Activated T-cell treated with anti-CD3 and anti-CD28 coated beads, Interleukin-2, amount 50 U/mL, for 4 hours (primary cell): ENCODE measurements around the gene ARSB. TPM values are rescaled to one million over a fixed set of nuclear protein-coding genes. Genes with fewer than 3 reads are reported as not detected.

Experiments
- ATAC-seq, 2 donors: fragments of 200-7000 bp; cut with Tn5 transposase; one replicate each; pipeline ENCODE4 v1.10.0; 2021
- DNase-seq: peaks from one replicate; pipeline ENCODE4 v3.0.0-alpha.2; 2020
- H3K27me3 Mint-ChIP-seq: one replicate; pipeline ENCODE4 v1.8.0; 2021; ENCODE audit warnings: low read depth, mixed read lengths
- H3K36me3 Mint-ChIP-seq: one replicate; pipeline ENCODE4 v1.8.0; 2022; ENCODE audit warnings: mixed read lengths; ENCODE audit not compliant: insufficient read depth
- H3K4me1 Mint-ChIP-seq: one replicate; pipeline ENCODE4 v1.8.0; 2021; ENCODE audit warnings: low read depth, mixed read lengths
- H3K4me3 Mint-ChIP-seq: one replicate; pipeline ENCODE4 v1.8.0; 2021; ENCODE audit warnings: mild to moderate bottlenecking, moderate library complexity, mixed read lengths
- H3K9me3 Mint-ChIP-seq: one replicate; pipeline ENCODE4 v1.8.0; 2021; ENCODE audit warnings: mixed read lengths
- total RNA-seq, 3 donors: library from RNA; stranded (reverse); gene quantifications; one replicate each; pipeline ENCODE4 v1.2.1, GENCODE V29; 2021

Gene ARSB
- total RNA-seq, 3 donors from 2014 or later, result 9.4 to 12.7 (median 11.0) TPM

GRCh38 chr5:78835176-78835575 is 149.9 kb downstream of the ARSB start:
- ATAC-seq (no peak), DNase-seq (no peak)
- H3K27me3 Mint-ChIP-seq, result no peaks in the 10 kb centered on the region
- H3K4me1 Mint-ChIP-seq, result no peaks in the 10 kb centered on the region
- H3K4me3 Mint-ChIP-seq, result no peak overlapping the region
- H3K9me3 Mint-ChIP-seq, result no peaks in the 10 kb centered on the region
- H3K36me3 Mint-ChIP-seq, result peaks cover 38% of the 10 kb centered on the region

DNA sequence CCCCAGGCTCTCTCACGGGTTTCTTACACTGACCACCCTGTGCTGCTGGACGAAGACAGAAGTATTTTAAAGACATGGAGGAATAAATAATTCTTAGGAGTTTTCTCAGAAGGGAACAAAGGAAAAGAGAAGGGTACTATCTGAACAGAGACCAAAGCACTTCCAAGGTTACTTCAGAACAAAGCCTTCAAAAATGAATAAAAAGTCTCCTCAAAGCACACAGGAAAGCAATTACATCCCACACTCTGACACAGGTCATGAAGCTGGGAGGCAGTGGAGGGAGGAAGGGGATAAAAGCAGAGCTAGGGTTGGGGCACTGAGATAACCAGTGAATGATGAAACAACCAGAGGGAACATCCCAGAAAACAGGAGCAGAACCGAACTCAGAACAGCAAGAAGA is 151.8 kb downstream of the ARSB start:
- Mint-ChIP-seq H3K4me1 (peaks cover 1% of the 10 kb centered on the region), H3K36me3 (peaks cover 36% of the 10 kb centered on the region), H3K4me3 (no peak overlapping the region), H3K27me3 (no peaks in the 10 kb centered on the region), H3K9me3 (no peaks in the 10 kb centered on the region)
- DNase-seq (no peak), ATAC-seq (no peak)

GRCh38 chr5:78830528-78831046 is 154.5 kb downstream of the ARSB start:
- DNase-seq (no peak), ATAC-seq (no peak)
- no peaks in the 10 kb centered on the region for H3K27me3 Mint-ChIP-seq
- no peaks in the 10 kb centered on the region for H3K9me3 Mint-ChIP-seq
- H3K4me3 Mint-ChIP-seq, result no peak overlapping the region
- peaks cover 24% of the 10 kb centered on the region for H3K36me3 Mint-ChIP-seq
- H3K4me1 Mint-ChIP-seq, result peaks cover 2% of the 10 kb centered on the region

- Mint-ChIP-seq H3K36me3 (peaks cover 18% of the 10 kb centered on the region), H3K9me3 (no peaks in the 10 kb centered on the region), H3K4me1 (peaks cover 2% of the 10 kb centered on the region), H3K4me3 (no peak overlapping the region), H3K27me3 (no peaks in the 10 kb centered on the region)
- ATAC-seq (no peak), DNase-seq (no peak)
These were observed 155.1 kb downstream of the ARSB start for GRCh38 chr5:78829811-78830527.

- Mint-ChIP-seq H3K36me3 (peaks cover 20% of the 10 kb centered on the region), H3K9me3 (no peaks in the 10 kb centered on the region), H3K4me3 (no peak overlapping the region), H3K4me1 (peaks cover 2% of the 10 kb centered on the region), H3K27me3 (no peaks in the 10 kb centered on the region)
- ATAC-seq (no peak), DNase-seq (no peak)
These were observed 157.4 kb downstream of the ARSB start for GRCh38 chr5:78827725-78828124.

DNA sequence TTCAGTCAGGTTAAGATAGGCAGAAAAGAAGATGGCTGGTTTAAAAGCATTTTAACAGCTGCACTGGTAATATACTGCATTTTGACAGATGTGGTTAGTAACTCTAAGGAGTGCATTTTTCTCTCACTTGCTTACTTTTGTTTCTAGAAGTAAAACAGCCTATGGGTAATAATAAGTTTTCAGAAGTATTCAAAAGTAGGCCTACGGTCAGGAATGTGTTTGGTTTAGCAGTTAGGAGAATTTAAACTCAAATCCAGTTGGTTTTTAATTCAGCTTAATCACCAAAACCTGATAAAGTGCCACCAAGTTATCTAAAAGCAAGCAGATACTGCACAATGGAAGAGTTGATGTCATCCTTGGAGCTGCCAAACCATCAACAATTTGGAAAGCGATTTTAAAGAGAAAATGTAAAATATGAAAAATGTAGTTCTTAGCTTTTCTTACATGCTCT is 160.3 kb downstream of the ARSB start:
- peaks cover 2% of the 10 kb centered on the region for H3K4me1 Mint-ChIP-seq

DNA sequence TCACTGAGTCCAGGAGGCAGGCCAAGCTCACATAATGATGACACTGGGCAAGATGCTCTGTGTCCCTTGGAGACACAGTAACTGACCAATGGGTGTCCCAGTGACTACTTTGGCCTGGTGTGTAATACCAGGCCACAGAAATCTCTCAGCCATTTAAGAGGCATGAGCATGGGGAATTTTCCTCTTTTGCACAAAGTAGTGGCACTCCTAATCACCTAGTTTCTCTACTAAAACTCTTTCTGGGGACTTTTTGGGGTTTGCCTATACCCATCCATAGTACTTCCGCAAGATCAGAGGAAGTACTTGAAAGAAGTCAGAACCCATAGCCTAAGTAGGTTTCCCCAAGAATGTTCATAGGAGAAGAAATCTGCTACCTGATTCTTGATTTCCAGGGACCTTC is 161.9 kb downstream of the ARSB start:
- Mint-ChIP-seq H3K27me3 (no peaks in the 10 kb centered on the region), H3K9me3 (no peaks in the 10 kb centered on the region), H3K4me3 (no peak overlapping the region), H3K4me1 (peaks cover under 1% of the 10 kb centered on the region), H3K36me3 (peaks cover 11% of the 10 kb centered on the region)
- ATAC-seq (no peak), DNase-seq (no peak)

More for the DNA sequence above, 160.3 kb downstream of the ARSB start:
- Mint-ChIP-seq H3K36me3 (peaks cover 10% of the 10 kb centered on the region), H3K9me3 (no peaks in the 10 kb centered on the region), H3K4me3 (no peak overlapping the region), H3K27me3 (no peaks in the 10 kb centered on the region)
- DNase-seq, result no peak
- ATAC-seq, result no peak

DNA sequence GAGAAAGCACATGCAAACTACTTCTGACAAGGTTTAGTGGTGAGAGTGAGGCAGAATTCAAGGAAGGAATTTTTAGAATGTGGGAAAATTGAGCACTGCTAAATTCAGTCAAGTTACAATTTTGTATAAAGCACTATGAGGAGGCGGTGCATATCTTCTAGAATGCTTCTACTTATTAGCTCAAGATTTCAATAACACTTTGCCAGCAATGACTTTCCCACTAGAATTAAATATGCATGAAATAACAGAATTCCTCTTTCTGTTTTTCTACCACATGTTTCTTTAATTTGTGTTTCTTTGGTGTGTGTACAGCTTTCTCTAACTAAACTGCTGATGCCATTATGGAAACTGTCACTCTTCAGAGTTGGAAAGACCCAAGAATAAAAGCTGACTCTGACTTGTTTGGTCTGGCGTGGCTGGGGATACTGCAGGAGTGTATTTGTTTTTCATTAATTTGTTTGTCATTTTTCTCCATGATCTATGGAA is 163.5 kb downstream of the ARSB start:
- Mint-ChIP-seq H3K4me3 (no peak overlapping the region), H3K4me1 (no peaks in the 10 kb centered on the region), H3K27me3 (no peaks in the 10 kb centered on the region), H3K36me3 (peaks cover 13% of the 10 kb centered on the region), H3K9me3 (no peaks in the 10 kb centered on the region)
- DNase-seq (no peak), ATAC-seq (no peak)

- no peaks in the 10 kb centered on the region for H3K4me1 Mint-ChIP-seq
- ATAC-seq (no peak), DNase-seq (no peak)
- no peak overlapping the region for H3K4me3 Mint-ChIP-seq
- peaks cover 13% of the 10 kb centered on the region for H3K36me3 Mint-ChIP-seq
- no peaks in the 10 kb centered on the region for H3K9me3 Mint-ChIP-seq
- H3K27me3 Mint-ChIP-seq, result no peaks in the 10 kb centered on the region
These were observed 165.4 kb downstream of the ARSB start for GRCh38 chr5:78819707-78820106.

- H3K9me3 Mint-ChIP-seq, result no peaks in the 10 kb centered on the region
- no peak for ATAC-seq
- no peak for DNase-seq
- peaks cover 13% of the 10 kb centered on the region for H3K36me3 Mint-ChIP-seq
- no peak overlapping the region for H3K4me3 Mint-ChIP-seq
- no peaks in the 10 kb centered on the region for H3K4me1 Mint-ChIP-seq
- H3K27me3 Mint-ChIP-seq, result no peaks in the 10 kb centered on the region
These were observed 165.9 kb downstream of the ARSB start for GRCh38 chr5:78819166-78819565.

GRCh38 chr5:78816143-78816765 is 168.9 kb downstream of the ARSB start:
- Mint-ChIP-seq H3K4me1 (no peaks in the 10 kb centered on the region), H3K27me3 (no peaks in the 10 kb centered on the region), H3K36me3 (peaks cover 5% of the 10 kb centered on the region), H3K4me3 (no peak overlapping the region), H3K9me3 (no peaks in the 10 kb centered on the region)
- DNase-seq, result no peak
- no peak for ATAC-seq

- ATAC-seq, result no peak
- Mint-ChIP-seq H3K9me3 (no peaks in the 10 kb centered on the region), H3K27me3 (no peaks in the 10 kb centered on the region), H3K4me3 (no peak overlapping the region), H3K4me1 (no peaks in the 10 kb centered on the region), H3K36me3 (peaks cover 4% of the 10 kb centered on the region)
- no peak for DNase-seq
These were observed 171.1 kb downstream of the ARSB start for GRCh38 chr5:78813906-78814530.

DNA sequence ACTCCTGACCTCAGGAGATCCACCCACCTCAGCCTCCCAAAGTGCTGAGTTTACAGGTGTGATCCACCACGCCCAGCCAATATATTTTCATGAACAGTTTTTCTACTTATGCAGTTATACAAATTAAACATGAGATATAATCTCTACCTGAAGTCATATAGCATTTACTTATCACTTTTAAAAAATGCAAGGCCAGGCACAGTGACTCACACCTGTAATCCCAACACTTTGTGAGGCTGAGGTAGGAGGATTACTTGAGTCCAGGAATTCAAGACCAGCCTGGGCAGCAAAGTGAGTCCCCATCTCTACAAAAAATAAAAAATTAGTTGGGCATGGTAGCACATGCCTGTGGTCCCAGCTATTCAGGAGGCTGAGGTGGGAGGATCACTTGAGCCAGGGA is 171.8 kb downstream of the ARSB start:
- Mint-ChIP-seq H3K36me3 (peaks cover 2% of the 10 kb centered on the region), H3K4me1 (no peaks in the 10 kb centered on the region), H3K9me3 (no peaks in the 10 kb centered on the region), H3K27me3 (no peaks in the 10 kb centered on the region), H3K4me3 (no peak overlapping the region)
- DNase-seq, result no peak
- ATAC-seq, result no peak

GRCh38 chr5:78811866-78812265 is 173.2 kb downstream of the ARSB start:
- no peak overlapping the region for H3K4me3 Mint-ChIP-seq
- H3K4me1 Mint-ChIP-seq, result no peaks in the 10 kb centered on the region
- H3K9me3 Mint-ChIP-seq, result no peaks in the 10 kb centered on the region
- H3K36me3 Mint-ChIP-seq, result no peaks in the 10 kb centered on the region
- DNase-seq (no peak), ATAC-seq (no peak)
- H3K27me3 Mint-ChIP-seq, result no peaks in the 10 kb centered on the region
